Measurements from ENCODE around the gene MON2.
"Not testable (repeated sequence)": the region's sequence is repeated elsewhere in the genome, so short reads cannot be mapped to it uniquely, and the experiment has no call there.

MON2 gene

GRCh38 chr12:62481843-62482540 lies 15.4 kb downstream of the MON2 start:
- no peak for DNase-seq

GRCh38 chr12:62482769-62483168 lies 16.1 kb downstream of the MON2 start:
- DNase-seq: no peak

DNA sequence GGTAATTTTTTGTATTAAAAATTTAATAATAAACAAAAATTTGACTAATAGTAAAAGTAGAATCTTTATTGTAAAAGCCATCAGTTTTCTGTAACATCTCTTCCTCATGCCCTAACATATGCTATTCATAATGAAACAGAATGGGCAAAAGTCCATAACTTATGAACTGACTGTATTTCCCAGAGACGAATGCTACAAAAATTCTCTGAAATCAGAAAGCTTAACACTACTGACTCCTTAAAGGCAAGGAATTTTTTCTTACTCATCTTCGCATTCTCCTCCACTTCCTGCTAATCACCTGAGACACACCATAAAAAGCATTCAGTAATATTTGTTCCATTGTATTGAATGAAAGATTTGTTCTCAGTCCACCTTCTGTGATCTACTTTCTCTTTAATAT lies 17.6 kb downstream of the MON2 start:
- DNase-seq: no peak

DNA sequence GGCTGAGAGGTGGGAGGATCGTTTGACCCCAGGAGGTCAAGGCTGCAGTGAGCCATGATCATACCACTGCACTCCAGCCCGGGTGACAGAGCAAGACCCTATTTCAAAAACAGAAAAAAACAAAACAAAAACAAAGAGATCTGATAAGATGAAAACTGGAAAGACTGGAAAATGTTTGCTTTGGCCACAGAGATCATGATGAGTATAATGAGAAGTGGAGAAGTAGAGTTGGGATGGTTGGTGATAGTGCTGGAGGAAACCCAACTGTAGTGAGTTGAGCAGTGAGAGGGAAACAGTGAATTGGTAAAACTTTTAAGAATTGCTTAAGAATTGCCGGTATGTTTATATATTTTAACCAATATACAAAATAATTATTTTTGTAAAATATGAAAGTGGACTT lies 39.2 kb downstream of the MON2 start:
- DNase-seq: no peak

- no peak for DNase-seq
Measured at GRCh38 chr12:62512901-62513300, 46.3 kb downstream of the MON2 start.

- DNase-seq: not testable (repeated sequence)
Measured at GRCh38 chr12:62514080-62514479, 47.5 kb downstream of the MON2 start.

DNA sequence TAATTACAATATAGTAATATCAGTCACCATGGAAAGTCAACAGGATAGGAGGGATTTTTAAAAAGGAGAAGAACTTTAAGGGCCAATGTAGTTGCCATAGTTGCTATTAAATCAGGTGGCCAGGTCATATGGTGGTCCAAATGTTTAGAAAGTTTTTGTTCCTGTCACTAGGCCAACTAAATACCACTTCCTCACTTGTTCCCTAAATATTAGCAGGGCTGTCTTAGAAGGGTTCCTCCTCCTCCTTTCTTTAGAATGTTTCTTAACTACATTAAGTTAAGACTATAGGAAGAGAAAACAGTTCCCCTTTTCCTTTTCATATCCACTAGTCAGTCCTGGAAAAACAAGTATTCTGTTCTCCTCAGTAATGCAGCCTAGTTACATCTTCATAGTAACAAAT lies 50.3 kb downstream of the MON2 start:
- no peak for DNase-seq

- DNase-seq: no peak
Measured at GRCh38 chr12:62517887-62518286, 51.3 kb downstream of the MON2 start.

- peak; percentile 44 for DNase-seq
Measured at GRCh38 chr12:62519043-62519442, 52.4 kb downstream of the MON2 start.

DNA sequence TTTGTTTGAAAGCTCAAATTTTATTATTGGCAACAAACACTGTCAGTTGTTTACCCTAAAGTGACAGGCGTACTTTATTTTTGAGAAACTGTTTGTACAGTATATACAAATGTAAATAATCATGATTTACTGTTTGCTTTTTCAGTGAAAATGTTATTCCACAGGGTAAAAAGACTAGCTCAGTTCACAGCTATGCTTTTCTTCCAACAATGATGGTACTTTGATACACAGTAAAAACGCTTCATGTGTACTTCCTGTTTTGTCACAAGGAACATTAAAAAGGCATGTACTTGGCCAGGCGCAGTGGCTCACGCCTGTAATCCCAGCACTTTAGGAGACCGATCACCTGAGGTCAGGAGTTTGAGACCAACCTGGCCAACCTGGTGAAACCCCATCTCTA lies 53.7 kb downstream of the MON2 start:
- no peak for DNase-seq

DNA sequence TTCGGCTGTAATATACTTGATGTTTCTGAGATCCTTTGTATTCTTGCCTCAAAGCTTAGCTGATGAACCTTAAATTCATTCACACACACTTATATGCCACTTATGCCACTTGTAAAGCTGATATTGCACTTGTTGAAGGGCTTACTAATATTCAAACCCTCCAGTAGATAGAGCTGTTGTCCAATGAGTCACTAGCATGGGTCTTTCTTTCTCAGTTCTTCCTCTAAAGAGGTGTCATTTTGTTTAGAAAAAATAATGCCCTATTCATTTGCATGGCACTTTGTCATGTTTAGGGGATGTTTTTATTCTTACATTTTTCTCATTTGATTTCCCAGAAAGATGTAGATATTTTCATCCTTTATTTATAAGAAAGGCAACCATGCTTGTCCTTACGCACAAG lies 56.4 kb downstream of the MON2 start:
- no peak for DNase-seq

DNA sequence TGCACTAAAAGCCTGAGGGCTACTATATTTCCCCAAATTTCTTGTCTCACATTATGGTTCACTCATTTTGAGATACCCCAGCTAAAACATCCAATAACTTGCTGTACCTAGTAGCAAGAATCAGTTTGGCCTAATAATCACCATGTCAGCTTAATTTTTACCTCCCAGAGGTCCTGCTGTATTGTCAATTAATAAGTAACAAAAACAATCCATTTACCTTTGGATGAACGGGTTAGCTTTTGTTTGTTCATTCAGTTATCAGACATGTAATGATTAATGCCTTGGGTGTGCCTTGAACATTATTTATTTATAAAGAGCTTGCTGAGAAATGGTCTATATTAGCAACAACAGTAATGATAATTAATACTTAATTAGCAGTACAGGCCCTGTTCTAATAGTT lies 57.0 kb downstream of the MON2 start:
- DNase-seq: no peak

DNA sequence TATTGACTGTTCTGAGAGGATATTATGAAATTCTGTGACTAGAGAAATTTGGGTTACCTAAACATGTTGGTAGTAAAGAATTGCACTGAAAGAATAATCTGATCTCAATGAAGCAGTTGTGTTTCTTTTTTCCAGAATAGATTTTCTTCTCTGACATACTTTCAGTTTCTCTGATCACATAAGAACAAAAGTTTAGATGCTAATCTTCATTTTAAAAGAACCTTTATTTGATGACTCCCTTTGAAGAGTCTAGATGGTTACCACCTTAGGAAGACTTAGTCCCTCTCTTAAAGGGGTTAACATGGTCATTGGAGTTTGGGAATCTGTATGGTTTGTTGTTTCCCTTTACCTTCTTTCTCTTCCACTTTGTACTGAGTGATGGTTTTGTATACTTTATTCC lies 58.6 kb downstream of the MON2 start:
- DNase-seq: no peak

DNA sequence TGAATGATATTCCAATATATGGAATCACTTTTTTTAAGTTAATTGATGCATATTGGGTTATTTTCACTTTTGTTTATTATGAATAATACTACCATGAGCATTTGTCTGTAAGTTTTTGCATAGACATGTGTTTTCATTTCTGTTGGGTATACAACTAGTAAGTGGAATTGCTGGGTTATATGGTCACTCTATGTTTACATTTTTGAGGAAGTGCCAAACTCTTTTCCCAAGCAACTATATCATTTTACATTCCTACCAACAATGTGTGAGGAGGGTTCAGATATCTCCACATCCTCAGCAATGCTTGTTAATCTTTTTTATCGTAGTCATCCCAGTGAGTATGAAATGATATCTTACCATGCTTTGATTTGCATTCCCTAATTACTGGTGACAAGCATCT lies 64.0 kb downstream of the MON2 start:
- DNase-seq: no peak

DNA sequence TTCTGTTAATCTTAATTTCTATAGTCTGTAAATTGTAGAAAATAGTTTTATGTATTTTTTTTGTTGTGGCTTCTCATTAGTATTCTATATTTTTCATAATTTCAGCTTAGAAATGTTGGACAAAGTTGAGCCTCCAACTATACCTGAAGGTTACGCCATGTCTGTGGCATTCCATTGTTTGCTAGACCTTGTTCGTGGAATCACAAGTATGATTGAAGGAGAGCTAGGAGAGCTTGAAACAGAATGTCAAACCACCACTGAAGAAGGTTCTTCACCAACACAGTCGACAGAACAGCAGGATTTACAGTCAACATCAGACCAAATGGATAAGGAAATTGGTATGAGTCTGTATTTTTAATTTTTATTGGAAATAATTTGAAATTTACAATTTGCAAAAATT lies 65.7 kb downstream of the MON2 start:
- DNase-seq: no peak

DNA sequence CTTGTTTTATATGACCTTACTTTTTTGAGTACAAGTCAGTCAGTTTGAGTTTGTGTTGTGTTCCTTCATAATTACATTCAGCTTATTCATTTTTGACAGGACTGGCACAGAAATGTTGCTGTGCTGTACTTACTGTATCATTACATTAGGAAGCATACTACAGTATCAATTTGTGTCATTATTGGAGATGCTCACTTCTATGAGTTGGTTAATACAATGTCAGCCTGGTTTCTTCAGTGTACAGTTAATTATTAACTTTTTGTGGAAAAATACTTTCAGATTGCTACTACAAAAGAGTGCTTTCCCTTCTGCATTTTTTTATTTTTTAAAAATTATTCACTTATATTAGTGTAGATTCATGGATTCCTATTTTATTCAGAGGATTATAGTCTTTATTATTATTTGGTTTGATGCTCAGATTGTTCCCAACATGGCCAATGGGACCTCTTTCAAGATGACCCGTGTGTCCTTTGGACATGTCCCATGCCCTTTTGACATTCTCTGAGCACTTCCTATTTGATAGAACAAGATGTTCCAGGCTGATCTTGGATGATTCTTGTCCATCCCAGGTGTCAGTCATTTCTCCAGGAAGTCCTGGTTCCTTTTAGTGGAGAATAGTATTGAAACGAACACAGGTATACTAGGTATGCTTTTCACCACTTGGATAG lies 66.6 kb downstream of the MON2 start:
- DNase-seq: no peak

DNA sequence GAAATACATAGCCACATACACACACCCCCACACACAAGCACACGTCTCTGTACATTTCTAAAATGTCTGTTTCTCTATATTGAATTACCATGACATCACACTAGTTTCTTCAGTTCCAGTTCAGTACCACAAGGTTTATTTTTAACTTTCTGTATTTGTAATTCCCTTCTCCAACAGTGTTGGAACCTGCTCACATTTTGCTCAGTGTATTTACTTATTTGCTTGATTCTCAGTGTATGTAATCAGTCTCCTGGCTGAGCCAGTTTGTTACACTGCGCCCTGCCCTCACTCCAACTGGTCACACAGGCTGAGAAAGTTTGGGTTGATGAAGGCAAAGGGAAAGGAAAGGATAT lies 67.1 kb downstream of the MON2 start:
- DNase-seq: no peak

DNA sequence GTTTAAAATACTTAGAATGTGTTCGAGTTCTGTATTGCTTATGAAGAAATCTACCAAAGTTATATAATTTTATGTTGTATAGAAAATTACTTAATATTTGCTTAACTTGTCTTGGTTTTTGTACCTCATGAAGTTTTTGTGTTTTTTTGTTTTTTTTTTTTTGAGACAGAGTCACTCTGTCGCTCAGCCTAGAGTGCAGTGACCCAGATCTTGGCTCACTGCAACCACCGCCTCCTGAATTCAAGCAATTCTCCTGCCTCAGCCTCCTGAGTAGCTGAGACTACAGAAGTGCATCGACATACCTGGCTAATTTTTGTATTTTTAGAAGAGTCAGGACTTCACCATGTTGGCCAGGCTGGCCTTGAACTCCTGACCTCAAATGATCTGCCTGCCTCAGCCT lies 69.9 kb downstream of the MON2 start:
- no peak for DNase-seq

- no peak for DNase-seq
Measured at GRCh38 chr12:62537551-62537950, 70.9 kb downstream of the MON2 start.

- no peak for DNase-seq
Measured at GRCh38 chr12:62540354-62540753, 73.7 kb downstream of the MON2 start.

GRCh38 chr12:62542814-62543213 lies 76.2 kb downstream of the MON2 start:
- no peak for DNase-seq

- DNase-seq: no peak
Measured at GRCh38 chr12:62543324-62543723, 76.7 kb downstream of the MON2 start.

DNA sequence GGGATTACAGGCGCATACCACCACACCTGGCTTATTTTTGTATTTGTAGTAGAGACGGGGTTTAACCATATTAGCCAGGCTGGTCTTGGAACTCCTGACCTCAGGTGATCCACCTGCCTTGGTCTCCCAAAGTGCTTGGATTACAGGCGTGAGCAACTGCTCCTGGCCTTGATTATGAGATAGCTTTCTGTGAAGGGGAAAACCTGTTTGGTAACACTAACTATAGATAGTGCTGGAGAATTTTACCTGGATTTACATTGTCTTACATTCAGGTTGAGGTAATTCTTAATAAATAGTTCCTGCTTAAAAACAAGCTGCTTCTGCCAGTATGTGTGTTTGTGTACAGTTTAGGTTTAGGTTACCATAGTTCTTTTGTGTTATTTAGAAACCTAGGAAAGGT lies 77.1 kb downstream of the MON2 start:
- DNase-seq: no peak

DNA sequence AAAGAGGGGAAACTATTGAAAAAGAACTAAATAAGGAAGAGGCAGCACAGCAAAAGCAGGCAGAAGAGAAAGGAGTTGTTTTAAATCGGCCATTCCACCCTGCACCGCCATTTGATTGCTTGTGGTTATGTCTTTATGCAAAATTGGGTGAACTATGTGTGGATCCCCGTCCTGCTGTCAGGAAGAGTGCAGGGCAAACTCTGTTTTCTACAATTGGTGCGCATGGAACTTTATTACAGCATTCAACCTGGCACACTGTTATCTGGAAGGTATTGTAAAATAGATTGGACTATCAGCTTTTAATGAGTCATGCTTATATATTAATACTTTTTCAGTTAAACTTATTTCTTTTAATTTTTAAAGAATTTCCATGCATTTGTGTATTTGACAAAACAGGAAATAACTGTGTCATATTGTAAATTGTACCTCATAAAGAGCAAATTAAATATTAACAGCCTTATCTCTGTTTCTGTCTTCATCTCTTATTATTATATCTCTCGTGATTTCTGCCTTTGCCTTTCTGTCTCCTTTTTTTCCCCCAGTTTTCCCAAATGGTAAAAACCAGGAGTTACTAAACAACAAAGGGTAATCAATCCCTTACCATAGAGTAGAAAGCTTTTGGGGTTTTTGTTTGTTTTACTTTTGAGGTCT lies 86.4 kb downstream of the MON2 start:
- no peak for DNase-seq

DNA sequence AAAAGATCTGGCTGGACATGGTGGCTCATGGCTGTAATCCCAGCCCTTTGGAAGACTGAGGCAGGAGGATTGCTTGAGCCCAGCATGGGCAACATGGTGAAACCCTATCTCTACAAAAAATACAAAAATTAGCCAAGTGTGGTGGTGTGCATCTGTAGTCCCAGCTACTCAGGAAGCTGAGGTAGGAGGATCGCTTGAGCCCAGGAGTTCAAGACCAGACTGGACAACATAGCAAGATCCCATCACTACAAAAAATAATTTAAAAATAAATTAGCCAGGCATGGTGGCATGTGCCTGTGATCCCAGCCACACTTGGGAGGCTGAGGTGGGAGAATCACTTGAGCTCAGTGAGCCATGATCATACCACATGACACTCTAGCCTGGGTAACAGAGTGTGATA lies 92.7 kb downstream of the MON2 start:
- not testable (repeated sequence) for DNase-seq

Data from NCI-H1092 (cell line).